Spleen (tissue), 7 donors: Measurements from ENCODE around the gene HMGB1.

ENCODE experiments used
- POLR2A ChIP-seq, 3 donors: fragments of 450-650 bp; IDR thresholded peaks; one replicate each; pipeline ENCODE4 v1.5.1; 2017; ENCODE audit warnings: antibody characterized with exemption in 3 of 3, mild to moderate bottlenecking in 1 of 3
- POLR2AphosphoS5 ChIP-seq, 3 donors: sonication (generic); formaldehyde crosslinking; IDR thresholded peaks; one replicate each; pipeline ENCODE4 v1.5.1; 2017; ENCODE audit warnings: antibody characterized with exemption in 3 of 3
- TF ChIP-seq, protein P1 (sequence below), 11 experiments: fragments of 200-600 bp in 7 of 11; fragments of 450-650 bp in 4 of 11; sonication (generic) in 4 of 11; IDR thresholded peaks in 8 of 11; conservative IDR thresholded peaks in 3 of 11; 1 replicate in 7 of 11; 2 replicates in 4 of 11; pipeline versions ENCODE4 v1.4.0 to v1.8.0; 2016 to 2021; ENCODE audit warnings: antibody characterized with exemption in 11 of 11, inconsistent platforms in 4 of 11, mild to moderate bottlenecking in 1 of 11
- donor health status: DM: no; HTN: no; CAD: no; lungs with moderate emphysema.
- donor health status: DM: no; HTN: no; CAD: no.
- donor health status: DM: no; HTN: no; CAD: no.

DNA sequence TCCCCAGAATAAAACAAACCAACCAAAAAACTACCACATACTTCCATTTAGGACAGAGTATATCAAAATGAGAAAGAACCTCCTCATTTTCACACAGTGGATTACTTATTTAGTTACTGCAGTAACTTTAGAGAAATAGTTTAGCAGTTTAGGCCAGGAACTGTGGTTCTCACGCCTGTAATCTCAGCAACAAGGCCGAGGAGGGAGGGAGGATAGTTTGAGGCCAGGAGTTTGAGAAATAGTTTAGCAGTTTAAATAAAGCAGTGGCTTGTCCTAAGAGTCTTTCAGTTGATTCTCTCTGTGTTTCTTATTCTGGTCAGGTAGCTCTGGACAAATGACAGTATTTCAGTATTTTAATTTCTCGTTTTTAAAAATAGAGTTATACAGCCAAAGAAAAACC lies 9.4 kb downstream of the HMGB1 start:
- TF ChIP-seq, protein P1, sequence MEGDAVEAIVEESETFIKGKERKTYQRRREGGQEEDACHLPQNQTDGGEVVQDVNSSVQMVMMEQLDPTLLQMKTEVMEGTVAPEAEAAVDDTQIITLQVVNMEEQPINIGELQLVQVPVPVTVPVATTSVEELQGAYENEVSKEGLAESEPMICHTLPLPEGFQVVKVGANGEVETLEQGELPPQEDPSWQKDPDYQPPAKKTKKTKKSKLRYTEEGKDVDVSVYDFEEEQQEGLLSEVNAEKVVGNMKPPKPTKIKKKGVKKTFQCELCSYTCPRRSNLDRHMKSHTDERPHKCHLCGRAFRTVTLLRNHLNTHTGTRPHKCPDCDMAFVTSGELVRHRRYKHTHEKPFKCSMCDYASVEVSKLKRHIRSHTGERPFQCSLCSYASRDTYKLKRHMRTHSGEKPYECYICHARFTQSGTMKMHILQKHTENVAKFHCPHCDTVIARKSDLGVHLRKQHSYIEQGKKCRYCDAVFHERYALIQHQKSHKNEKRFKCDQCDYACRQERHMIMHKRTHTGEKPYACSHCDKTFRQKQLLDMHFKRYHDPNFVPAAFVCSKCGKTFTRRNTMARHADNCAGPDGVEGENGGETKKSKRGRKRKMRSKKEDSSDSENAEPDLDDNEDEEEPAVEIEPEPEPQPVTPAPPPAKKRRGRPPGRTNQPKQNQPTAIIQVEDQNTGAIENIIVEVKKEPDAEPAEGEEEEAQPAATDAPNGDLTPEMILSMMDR (IDR thresholded peaks at IDR 0.05 in 8 of 11, conservative IDR thresholded peaks at IDR 0.05 in 3 of 11), result no peak
- TF ChIP-seq POLR2A (IDR thresholded peaks at IDR 0.05), result no peak
- peak in 1 of 3 donors; percentile 1 for TF ChIP-seq POLR2AphosphoS5 (IDR thresholded peaks at IDR 0.05)
